ENCODE data around the gene NDUFA11.

NDUFA11 gene

DNA sequence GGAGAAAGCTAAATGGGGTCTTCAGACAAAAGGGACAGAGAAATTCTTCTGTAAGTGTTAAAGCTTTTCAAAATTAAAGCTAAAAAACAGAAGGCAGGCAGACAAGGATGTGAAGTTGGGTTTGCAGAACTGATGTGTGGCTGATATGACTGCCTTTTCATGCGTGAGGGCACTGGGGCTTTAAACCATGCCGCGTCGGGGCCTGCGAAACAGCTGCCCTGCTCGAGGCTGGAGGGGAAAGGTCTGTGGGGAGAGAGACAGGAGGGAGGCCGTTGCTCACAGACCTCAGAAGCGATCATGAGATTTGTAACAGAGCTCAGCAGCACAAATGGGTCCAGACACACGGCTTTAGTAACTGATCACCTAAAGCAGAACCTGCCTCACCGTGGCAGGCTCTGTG is 34.0 kb upstream of the NDUFA11 start:
- intact Hi-C loops (cut with micrococcal nuclease): no loop called here
- Mint-ChIP-seq H3K9me3 (no peaks in the 10 kb centered on the region), H3K27me3 (no peaks in the 10 kb centered on the region), H3K4me3 (no peak overlapping the region), H3K27ac (no peak overlapping the region), H3K36me3 (ENCODE audit: low read depth) (peaks cover 98% of the 10 kb centered on the region), H3K4me1 (ENCODE audit: low read depth) (no peaks in the 10 kb centered on the region)

DNA sequence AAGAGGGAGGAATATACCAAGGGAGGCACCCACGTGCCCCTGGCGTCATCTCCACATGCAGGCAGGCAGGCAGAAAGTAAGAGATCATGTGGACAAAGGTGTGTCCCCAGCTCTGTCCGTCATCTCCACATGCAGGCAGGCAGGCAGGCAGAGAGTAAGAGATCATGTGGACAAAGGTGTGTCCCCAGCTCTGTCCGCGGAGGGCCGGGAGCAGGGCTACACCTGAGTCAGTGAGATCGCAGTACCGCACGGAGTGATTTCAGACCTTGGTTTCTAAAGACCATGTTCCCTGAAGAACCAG is 32.7 kb upstream of the NDUFA11 start:
- Mint-ChIP-seq H3K9me3 (no peaks in the 10 kb centered on the region), H3K4me1 (ENCODE audit: low read depth) (no peaks in the 10 kb centered on the region), H3K27ac (no peak overlapping the region), H3K27me3 (no peaks in the 10 kb centered on the region), H3K36me3 (ENCODE audit: low read depth) (peaks cover 100% of the 10 kb centered on the region), H3K4me3 (no peak overlapping the region)
- intact Hi-C loops (cut with micrococcal nuclease): no loop called here

DNA sequence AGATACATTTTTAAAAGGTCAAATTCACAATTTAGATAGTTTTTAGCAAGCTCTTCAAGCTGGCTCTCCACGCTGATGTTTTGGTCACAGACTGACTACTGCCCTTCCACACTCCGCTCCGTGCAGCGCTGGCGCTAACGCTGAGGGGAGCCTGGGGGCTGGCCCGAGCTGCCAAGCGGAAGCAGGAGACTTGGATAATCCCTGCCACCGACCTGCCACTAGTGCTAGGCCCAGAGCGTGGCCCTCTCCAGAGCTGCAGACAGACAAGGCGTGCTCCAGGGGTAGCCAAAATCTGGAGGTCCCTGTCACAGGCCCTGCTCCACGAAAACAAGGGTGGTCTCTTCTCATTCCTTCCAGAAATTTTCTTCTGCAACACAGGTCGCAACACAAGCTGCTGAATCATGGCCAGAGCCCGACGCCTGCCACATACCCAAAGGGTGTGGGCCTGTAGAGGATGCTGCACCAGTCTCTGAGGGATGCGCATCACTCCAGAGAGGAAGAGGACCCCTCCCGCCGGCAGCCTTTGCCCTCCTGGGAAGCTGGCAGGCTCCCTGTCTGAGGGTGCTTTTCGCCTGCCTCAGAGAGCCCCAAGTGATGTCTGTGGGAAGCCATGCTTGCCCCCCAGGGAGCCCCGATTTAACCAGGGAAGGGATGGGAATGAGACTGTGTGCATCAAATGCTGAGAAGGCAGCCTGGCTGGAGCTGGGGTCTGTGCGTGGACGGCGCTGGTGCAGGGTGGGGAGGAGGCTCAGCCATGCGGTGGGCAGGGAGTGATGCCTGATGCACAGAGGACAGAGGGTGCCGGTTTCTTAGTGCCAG is 32.1 kb upstream of the NDUFA11 start:
- H3K36me3 Mint-ChIP-seq (ENCODE audit: low read depth): peaks cover 100% of the 10 kb centered on the region
- no peaks in the 10 kb centered on the region for H3K9me3 Mint-ChIP-seq
- intact Hi-C loops (cut with micrococcal nuclease): no loop called here
- no peaks in the 10 kb centered on the region for H3K27me3 Mint-ChIP-seq
- no peak overlapping the region for H3K4me3 Mint-ChIP-seq
- H3K27ac Mint-ChIP-seq: no peak overlapping the region
- H3K4me1 Mint-ChIP-seq (ENCODE audit: low read depth): no peaks in the 10 kb centered on the region

DNA sequence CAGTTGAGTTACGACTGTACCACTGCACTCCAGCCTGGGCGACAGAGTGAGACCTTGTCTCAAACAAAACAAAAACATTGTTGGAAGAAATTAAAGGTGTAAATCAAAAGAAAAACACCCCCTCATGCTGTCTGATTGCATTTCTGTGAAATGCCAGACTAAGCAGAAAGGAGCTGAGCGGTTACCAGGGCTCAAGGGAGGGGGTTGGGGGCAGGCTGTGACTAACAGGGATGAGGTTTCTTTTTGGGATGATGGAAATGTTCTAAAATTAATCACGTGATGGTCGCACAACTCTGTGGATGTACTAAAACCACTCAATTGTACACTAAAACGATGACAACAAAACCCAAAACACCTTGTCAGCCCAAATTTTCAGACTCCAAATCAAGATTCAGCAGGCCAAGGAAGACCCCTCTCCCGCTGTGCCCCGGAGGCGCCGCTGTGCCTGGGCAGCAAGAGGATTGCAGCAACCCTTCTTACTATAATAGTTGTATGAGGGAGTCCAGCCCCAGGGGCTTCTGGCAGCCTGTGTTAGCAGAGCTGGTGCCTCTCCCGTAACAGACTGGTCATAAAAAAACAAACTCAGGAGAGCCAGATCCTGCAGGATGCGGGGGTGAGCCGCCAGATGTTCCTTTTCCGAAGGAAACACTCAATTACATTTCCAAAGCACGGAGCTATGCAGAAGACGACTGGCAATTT is 31.3 kb upstream of the NDUFA11 start:
- Mint-ChIP-seq H3K36me3 (ENCODE audit: low read depth) (peaks cover 100% of the 10 kb centered on the region), H3K4me1 (ENCODE audit: low read depth) (no peaks in the 10 kb centered on the region), H3K27me3 (no peaks in the 10 kb centered on the region), H3K27ac (no peak overlapping the region), H3K4me3 (no peak overlapping the region), H3K9me3 (no peaks in the 10 kb centered on the region)
- intact Hi-C loops (cut with micrococcal nuclease): no loop called here

DNA sequence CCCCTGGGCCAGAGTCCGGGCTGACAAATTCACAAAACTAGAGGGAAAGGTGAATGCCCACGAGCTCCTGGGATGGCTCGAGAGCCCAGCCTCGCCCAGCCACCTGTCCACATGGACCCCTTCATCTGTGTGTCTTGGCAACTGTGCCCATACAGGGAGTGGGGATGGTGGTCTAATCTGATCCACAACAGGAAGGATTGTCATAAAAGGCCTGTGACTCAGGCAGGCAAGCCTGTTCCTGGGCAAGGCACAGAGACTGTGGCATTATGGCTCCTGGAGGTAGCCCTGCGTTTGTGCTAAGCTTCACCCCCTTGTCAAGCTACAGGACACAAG is 30.4 kb upstream of the NDUFA11 start:
- H3K4me3 Mint-ChIP-seq: no peak overlapping the region
- no peaks in the 10 kb centered on the region for H3K27me3 Mint-ChIP-seq
- no peaks in the 10 kb centered on the region for H3K9me3 Mint-ChIP-seq
- no peaks in the 10 kb centered on the region for H3K4me1 Mint-ChIP-seq (ENCODE audit: low read depth)
- intact Hi-C loops (cut with micrococcal nuclease): no loop called here
- peaks cover 100% of the 10 kb centered on the region for H3K36me3 Mint-ChIP-seq (ENCODE audit: low read depth)
- H3K27ac Mint-ChIP-seq: no peak overlapping the region

DNA sequence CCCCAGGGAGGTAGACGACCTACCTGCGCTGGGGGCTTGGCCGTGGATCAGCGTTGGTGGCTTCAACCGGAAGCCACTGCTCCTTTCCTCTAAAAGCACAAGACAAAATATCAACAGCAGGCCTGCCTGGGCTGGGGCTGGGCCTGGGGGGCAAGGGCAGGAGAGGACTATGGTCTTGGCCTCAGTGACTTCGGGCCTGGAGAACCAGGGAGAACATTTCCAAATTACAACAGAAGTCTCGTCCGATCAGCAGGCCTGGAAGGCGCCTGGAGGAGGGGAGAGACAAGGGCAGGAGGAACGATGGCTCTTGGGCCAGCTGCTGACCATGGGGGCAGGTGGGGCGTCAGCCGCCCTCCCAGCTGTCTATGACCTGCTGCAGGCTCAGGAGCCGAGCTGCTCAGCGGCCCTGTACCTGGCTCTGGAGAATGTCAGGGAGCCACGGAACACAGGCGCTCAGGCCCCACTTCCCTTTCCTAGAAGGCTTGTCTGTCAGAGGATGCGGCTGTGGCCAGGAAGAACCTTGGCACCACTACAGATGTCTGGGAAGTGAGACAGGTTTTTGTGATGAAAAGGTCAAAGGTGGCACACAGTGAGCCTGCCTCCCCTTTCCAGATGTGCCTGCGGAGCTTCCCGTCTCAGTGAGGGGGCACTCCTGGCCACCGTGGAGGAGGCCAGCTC is 29.9 kb upstream of the NDUFA11 start:
- Mint-ChIP-seq H3K9me3 (no peaks in the 10 kb centered on the region), H3K27me3 (no peaks in the 10 kb centered on the region), H3K36me3 (ENCODE audit: low read depth) (peaks cover 100% of the 10 kb centered on the region), H3K4me3 (no peak overlapping the region), H3K4me1 (ENCODE audit: low read depth) (no peaks in the 10 kb centered on the region), H3K27ac (peak overlapping the region; percentile 10)
- intact Hi-C loops (cut with micrococcal nuclease): no loop called here

DNA sequence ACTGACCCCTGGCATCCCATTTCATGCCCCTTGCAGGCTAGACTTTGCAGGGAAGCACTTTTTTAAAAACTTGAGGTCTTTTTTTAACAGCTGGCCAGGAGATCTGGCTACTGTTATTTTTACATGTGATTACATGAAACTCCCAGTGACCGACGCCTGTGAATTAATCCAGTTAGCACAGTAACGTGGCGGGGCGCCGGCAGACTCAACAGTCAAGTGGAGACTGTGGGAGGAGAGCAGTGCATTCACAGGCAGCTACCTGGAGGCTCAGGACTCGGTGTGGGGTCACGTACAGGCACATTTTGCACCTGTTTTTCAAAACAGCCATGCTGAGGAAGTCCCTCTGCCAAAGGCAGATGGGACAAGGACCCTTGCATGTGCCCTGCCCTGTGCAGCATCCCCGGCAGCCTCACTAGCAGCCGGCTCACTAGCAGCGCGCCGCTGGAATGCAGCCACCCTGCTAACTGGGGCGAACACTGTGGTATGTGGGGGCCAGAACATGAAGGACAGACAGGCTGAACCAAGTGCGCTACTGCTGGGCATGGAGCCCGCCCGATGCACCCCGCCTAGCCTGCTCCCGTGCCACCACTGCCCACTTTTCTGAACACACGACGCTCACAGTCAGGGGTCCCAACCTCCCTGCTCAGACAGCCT is 29.1 kb upstream of the NDUFA11 start:
- H3K36me3 Mint-ChIP-seq (ENCODE audit: low read depth): peaks cover 100% of the 10 kb centered on the region
- no peaks in the 10 kb centered on the region for H3K27me3 Mint-ChIP-seq
- H3K9me3 Mint-ChIP-seq: no peaks in the 10 kb centered on the region
- peaks cover 5% of the 10 kb centered on the region for H3K4me1 Mint-ChIP-seq (ENCODE audit: low read depth)
- intact Hi-C loops (cut with micrococcal nuclease): no loop called here
- H3K4me3 Mint-ChIP-seq: no peak overlapping the region
- H3K27ac Mint-ChIP-seq: peak overlapping the region; percentile 10

DNA sequence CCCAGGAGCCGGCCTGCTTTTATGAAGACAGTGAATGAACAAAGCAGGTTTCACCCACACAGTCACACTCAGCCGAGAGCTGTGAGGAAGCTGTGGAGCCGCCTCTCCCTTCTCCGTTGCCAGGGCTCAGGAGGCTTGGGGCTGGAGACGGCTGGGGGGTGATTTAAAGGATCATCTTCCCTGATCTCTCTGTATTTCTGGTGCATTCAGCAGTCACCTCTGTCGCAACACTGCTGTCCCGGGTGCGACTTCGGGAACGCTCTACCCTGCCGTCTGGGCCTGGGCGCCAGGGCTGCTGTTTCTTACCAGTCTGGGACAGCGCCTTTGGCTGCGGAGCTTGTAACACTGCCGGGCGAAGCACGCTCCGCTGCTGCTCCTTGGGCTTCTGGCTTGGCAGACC is 28.6 kb upstream of the NDUFA11 start:
- no peak overlapping the region for H3K4me3 Mint-ChIP-seq
- no peak overlapping the region for H3K27ac Mint-ChIP-seq
- H3K4me1 Mint-ChIP-seq (ENCODE audit: low read depth): peaks cover 5% of the 10 kb centered on the region
- H3K36me3 Mint-ChIP-seq (ENCODE audit: low read depth): peaks cover 100% of the 10 kb centered on the region
- intact Hi-C loops (cut with micrococcal nuclease): no loop called here
- H3K27me3 Mint-ChIP-seq: no peaks in the 10 kb centered on the region
- H3K9me3 Mint-ChIP-seq: no peaks in the 10 kb centered on the region

DNA sequence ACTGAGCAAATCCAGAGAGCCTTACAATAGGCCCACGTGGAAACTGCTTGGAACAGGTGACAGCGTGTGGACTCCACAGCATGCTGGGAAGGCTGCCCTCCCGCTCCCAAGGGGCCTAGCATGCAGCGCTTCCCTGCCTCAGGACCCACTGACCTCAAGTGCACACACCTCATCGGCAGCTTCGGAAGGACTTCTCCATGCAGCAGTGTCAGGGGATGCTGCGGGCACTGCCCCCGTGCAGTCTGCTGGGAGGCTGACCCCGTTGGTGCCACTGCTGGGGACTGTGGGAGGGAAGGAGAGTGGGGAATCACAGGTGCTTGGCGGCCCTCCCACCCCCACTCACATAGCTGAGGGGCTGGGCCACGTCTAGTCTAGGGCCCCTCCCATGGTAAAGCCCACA is 27.7 kb upstream of the NDUFA11 start:
- Mint-ChIP-seq H3K36me3 (ENCODE audit: low read depth) (peaks cover 100% of the 10 kb centered on the region), H3K9me3 (no peaks in the 10 kb centered on the region), H3K4me1 (ENCODE audit: low read depth) (peaks cover 5% of the 10 kb centered on the region), H3K27ac (peak overlapping the region; percentile 30), H3K27me3 (no peaks in the 10 kb centered on the region), H3K4me3 (no peak overlapping the region)
- intact Hi-C loops (cut with micrococcal nuclease): no loop called here

DNA sequence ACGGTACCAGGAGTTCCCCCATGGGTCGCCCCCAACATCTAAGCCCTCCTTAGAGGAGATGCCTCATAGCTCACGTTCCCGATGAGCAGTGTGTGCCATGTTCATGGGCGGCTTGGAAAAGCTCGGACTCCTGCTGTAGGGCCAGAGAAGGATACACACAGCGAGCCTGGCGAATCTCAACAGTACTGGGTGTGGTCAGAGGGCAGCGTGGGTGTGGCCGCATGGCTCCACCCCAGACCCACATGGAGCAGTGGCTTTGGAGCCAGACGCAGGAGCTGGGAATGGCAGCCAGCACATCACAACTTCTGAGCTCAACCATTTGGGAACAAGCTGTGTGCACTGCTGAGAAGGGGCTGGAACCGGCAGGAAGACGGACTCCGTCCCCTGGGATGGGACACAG is 26.0 kb upstream of the NDUFA11 start:
- H3K4me1 Mint-ChIP-seq (ENCODE audit: low read depth): peaks cover 5% of the 10 kb centered on the region
- intact Hi-C loops (cut with micrococcal nuclease): no loop called here
- H3K36me3 Mint-ChIP-seq (ENCODE audit: low read depth): peaks cover 100% of the 10 kb centered on the region
- H3K27me3 Mint-ChIP-seq: no peaks in the 10 kb centered on the region
- no peak overlapping the region for H3K4me3 Mint-ChIP-seq
- H3K9me3 Mint-ChIP-seq: no peaks in the 10 kb centered on the region
- no peak overlapping the region for H3K27ac Mint-ChIP-seq

DNA sequence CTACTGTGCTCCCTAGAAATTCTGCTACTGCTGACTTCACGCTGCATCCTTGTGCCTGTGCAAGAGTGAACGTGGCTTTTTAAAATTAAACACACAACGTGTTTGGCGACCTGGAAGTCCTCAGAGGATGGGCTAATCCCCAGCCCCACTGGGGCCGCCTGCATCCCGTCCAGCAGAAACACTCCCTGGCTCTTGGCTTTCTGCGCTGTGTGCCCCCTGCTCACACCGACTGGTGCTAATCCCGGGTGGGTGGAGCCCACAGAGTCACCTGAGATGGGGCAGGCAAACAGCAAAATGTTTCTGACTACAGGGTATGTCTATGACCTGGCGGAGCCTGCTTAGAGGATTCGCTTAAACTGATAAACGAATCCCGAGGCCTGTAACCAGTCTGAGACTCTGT is 25.6 kb upstream of the NDUFA11 start:
- peaks cover 100% of the 10 kb centered on the region for H3K36me3 Mint-ChIP-seq (ENCODE audit: low read depth)
- H3K27ac Mint-ChIP-seq: no peak overlapping the region
- intact Hi-C loops (cut with micrococcal nuclease): no loop called here
- H3K4me1 Mint-ChIP-seq (ENCODE audit: low read depth): peaks cover 5% of the 10 kb centered on the region
- no peak overlapping the region for H3K4me3 Mint-ChIP-seq
- H3K27me3 Mint-ChIP-seq: no peaks in the 10 kb centered on the region
- H3K9me3 Mint-ChIP-seq: no peaks in the 10 kb centered on the region

DNA sequence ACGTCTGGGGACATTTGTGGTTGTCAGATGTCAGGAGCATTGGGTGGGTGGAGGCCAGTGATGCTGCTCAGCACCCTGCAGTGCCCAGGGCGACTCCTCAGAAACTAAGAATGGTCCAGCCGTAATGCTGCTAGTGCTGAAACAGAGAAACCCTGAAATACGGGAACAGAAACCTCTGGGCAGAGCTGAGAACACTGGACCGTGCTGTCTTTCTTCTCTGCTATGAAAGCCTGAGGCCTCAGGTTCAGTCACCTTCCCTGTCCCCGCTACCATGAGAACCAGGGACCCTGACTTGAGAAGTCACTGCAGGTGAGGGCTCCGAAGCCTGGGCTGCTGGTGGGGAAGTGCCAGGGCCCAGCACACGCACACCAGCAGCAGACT is 23.8 kb upstream of the NDUFA11 start:
- intact Hi-C loops (cut with micrococcal nuclease): no loop called here
- peaks cover 100% of the 10 kb centered on the region for H3K36me3 Mint-ChIP-seq (ENCODE audit: low read depth)
- no peak overlapping the region for H3K4me3 Mint-ChIP-seq
- no peaks in the 10 kb centered on the region for H3K9me3 Mint-ChIP-seq
- H3K27me3 Mint-ChIP-seq: no peaks in the 10 kb centered on the region
- H3K4me1 Mint-ChIP-seq (ENCODE audit: low read depth): peaks cover 5% of the 10 kb centered on the region
- H3K27ac Mint-ChIP-seq: no peak overlapping the region

DNA sequence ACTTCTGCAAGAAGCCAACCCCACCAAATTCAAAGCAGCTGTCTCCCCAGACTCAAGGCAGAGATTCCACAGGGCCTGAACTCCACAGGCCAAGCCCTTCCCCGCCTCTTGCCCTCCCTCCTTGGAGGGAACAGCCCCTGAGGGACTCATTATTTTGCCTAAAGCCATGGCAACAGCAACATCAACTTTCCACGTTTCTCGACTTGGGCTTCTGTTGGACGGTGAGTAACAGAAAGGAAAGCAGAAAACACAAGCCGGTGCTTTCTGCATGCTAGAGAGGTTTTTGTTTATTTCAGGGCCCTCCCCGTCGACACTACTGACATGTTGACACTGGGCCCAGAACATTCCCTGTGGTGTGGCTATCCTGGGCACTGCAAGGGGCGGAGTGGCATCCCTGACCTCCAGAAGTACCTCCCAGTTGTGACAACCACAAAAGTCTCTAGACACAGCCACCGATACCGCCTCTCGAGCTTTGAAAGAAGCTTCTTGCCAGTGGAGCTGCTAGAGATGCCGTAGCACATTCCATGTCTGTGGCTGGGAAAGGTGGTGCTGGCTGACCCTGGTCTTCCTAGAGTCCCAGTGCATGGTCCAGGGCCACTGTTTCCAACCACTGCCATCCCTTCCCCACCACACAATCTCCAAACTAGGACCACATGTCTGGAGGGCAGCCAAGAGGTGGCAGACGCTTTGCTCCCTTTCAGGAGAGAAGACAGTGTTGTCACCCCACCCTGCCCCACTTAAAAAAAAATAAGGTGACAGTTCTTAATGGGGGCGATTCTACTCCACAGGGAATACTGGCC is 23.3 kb upstream of the NDUFA11 start:
- intact Hi-C loops (cut with micrococcal nuclease): no loop called here
- H3K4me1 Mint-ChIP-seq (ENCODE audit: low read depth): peaks cover 5% of the 10 kb centered on the region
- no peaks in the 10 kb centered on the region for H3K27me3 Mint-ChIP-seq
- no peaks in the 10 kb centered on the region for H3K9me3 Mint-ChIP-seq
- H3K4me3 Mint-ChIP-seq: no peak overlapping the region
- H3K27ac Mint-ChIP-seq: no peak overlapping the region
- peaks cover 100% of the 10 kb centered on the region for H3K36me3 Mint-ChIP-seq (ENCODE audit: low read depth)

Measured in dendritic cell treated with granulocyte-macrophage colony-stimulating factor and Interleukin-4, amounts not matched to agents 40 ng/mL and 50 ng/mL, for 4 days (primary cell).